Activated T-helper 1 cell treated with Interleukin-2 at 50 U/mL for 16 hours (primary cell): ENCODE measurements around the gene NSMCE4A.
A peak's percentile ranks its signal among the peaks of the same experiment; 100 is the strongest.
"Not testable (repeated sequence)": the region's sequence is repeated elsewhere in the genome, so short reads cannot be mapped to it uniquely, and the experiment has no call there.

Source experiments
- DNase-seq: peaks from one replicate; pipeline ENCODE4 v3.0.0-alpha.2; 2020; ENCODE audit warnings: low read depth

The NSMCE4A gene, protein sequence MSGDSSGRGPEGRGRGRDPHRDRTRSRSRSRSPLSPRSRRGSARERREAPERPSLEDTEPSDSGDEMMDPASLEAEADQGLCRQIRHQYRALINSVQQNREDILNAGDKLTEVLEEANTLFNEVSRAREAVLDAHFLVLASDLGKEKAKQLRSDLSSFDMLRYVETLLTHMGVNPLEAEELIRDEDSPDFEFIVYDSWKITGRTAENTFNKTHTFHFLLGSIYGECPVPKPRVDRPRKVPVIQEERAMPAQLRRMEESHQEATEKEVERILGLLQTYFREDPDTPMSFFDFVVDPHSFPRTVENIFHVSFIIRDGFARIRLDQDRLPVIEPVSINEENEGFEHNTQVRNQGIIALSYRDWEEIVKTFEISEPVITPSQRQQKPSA

GRCh38 chr10:121974535-121975294, at the start of gene NSMCE4A:
Gene NSMCE4A (minus strand): TSS chr10:121975217. CDS start chr10:121975165, 52 bp downstream.
- peak; percentile 46 for DNase-seq

- not testable (repeated sequence) for DNase-seq
Measured at GRCh38 chr10:122023257-122023656, 48.2 kb upstream of the NSMCE4A start.

DNA sequence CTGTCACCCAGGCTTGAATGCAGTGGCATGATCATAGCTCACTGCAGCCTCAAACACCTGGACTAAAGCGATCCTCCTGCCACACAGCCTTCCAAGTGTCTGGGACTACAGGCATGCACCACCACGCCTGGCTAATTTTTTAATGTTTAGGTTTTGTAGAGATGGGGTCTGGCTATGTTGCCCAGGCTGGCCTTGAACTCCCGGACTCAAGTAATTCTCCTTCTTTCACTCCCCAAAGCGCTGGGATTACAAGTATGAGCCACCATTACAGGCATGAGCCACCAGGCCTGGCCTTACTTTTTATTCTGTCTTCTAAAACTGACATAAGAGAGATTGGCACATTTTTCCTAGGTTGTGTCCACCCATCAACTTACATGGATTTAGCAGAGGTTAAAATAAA, 47.3 kb upstream of the NSMCE4A start:
- DNase-seq, result no peak

- DNase-seq, result no peak
Measured at GRCh38 chr10:122021828-122022227, 46.8 kb upstream of the NSMCE4A start.

DNA sequence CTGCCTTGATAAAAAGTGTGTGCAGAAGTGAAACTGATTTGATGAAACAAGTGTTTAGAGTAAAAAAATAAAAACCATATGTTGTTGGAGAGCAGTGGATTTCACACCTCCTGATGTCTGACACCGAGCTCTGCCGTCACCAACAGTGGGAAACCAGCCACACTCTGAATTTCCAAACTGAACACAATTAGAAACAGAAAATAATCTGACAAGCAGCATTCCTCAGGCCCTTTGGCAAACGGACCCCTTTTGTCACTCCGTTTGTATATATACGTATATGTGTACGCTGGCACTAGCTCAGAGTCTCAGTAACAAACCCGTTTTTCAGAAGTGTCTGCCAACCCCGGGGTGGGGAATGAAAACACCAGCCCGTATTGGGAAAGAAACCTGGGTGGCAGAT, 46.4 kb upstream of the NSMCE4A start:
- no peak for DNase-seq

GRCh38 chr10:122020226-122020625, 45.2 kb upstream of the NSMCE4A start:
- DNase-seq, result no peak

GRCh38 chr10:122019414-122019975, 44.5 kb upstream of the NSMCE4A start:
- DNase-seq, result no peak

DNA sequence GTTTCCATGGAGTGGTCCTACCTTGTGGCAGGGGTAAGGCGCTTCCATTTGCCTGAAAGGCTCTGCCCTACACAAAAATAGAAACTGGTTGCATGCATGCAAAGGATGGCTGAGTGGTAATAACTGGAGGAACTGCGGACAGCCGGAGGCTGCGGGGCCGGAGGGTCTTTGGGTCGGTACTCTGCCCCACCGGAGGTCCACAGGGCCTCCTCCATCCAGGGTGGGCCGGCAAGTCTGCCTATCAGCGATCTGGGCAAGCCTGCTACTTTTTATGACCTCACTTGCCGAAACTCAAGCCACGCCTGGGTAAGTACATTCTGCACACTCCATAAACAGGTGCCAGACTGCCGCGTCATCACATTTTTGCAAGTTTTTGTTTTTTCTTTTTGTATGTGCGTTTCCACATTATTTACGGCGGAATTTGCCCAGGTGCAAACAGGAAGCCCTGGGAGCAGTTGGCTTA, 44.0 kb upstream of the NSMCE4A start:
- DNase-seq, result no peak

- no peak for DNase-seq
Measured at GRCh38 chr10:122018491-122018890, 43.5 kb upstream of the NSMCE4A start.

DNA sequence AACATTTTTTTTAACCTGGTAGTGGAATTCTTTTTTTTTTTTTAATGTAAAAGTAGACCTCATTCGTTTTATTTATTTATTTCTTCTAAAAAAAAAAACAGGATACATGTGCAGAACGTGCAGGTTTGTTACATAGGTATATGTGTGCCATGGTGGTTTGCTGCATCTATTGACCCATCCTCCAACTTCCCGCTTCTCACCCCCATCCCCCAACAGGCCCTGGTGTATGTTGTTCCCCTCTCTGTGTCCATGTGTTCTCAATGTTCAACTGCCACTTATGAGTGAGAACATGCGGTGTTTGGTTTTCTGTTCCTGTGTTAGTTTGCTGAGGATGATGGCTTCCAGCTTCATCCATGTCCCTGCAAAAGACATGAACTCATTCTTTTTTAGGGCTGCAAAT, 42.9 kb upstream of the NSMCE4A start:
- not testable (repeated sequence) for DNase-seq

- no peak for DNase-seq
Measured at GRCh38 chr10:122014652-122015248, 39.7 kb upstream of the NSMCE4A start.

DNA sequence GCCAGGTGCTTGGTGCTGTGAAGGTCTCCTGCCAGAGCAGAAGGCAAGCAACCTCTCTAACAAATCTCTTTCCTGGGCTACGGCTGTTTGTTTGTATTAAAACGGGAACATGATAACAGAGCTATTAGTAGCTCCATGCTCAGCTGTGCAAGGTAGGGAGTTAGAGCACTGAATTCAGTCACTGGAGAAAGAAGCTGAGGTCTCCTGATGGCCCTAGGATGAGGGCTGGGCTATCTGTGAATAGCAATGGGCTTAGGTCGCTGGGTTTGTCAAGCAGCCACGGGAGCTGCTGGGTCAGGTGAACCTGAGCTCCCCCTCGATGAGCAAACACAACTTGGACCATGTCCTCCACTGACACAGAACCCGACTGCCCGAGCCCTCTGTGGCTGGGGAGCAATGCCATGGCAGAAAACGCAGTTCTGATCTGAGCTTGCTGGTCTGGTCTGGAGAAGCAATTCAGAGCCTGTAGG, 38.3 kb upstream of the NSMCE4A start:
- no peak for DNase-seq

GRCh38 chr10:122012731-122013130, 37.7 kb upstream of the NSMCE4A start:
- DNase-seq, result no peak

DNA sequence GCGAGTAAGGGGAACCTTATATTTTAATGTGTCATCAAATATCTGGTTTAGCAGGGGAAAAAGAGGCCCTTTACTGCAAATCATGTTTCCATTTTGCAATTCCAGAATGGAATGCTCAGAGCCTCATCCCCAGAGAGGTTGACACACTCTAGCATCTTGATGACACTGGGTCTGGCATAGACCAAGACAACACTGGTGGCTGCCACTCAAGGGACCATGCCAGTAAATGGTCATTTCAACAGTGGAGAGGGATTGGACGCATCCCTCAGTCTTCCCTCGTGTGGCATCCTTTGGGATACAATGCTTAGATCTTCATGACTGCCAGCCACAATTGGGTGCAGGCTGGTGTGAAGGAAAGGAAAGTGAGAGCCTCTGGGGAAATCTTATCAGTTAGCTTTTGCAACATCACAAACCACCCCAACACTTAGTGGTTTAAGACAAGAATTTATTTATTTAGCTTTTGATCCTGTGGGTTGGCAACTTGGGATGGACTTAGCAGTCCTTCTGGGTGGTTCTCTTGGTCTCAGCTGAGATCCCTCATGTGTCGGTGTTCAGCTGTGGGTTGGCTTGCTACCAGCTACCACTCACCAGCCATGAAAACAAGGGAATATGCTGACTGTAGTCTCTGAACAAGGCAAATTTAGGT, 35.5 kb upstream of the NSMCE4A start:
- no peak for DNase-seq

DNA sequence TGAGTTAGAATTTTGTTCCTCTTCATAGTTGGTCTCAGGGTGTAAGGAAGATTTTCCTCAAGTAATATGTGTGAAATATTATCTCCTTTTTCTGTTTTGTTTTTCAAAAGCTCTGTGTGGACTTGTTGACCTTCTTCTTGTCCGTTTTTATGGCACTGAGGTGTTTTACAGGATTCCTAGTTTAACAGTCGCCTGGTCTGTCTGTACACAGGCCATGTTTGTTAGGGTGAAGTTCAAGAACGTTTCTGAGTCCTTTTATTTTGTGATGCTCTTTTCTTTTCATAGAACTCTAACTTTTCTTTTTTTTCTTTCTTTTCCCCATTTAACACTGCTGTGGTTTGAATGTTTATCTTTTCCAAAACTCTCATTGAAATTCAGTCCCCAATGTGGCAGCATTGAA, 32.4 kb upstream of the NSMCE4A start:
- DNase-seq, result no peak

DNA sequence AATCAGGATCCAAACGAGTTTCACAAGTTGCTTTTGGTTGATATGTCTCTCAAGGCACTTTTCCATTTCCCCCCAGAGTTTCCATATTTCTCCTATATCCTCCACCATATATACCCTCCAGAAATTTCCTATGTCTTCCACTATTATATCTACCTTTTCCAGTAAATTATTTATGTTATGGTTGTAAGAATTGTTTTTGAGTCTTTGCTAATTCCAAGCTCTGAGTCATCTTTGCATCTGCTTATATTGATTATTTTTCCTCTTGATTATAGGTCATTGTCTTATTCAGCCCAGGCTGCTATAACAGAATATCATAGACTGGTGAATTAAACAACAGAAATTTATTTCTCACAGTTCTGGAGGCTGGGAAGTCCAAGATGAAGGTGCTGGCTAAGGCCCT, 26.7 kb upstream of the NSMCE4A start:
- DNase-seq, result no peak

GRCh38 chr10:121999301-121999700, 24.3 kb upstream of the NSMCE4A start:
- DNase-seq, result no peak

DNA sequence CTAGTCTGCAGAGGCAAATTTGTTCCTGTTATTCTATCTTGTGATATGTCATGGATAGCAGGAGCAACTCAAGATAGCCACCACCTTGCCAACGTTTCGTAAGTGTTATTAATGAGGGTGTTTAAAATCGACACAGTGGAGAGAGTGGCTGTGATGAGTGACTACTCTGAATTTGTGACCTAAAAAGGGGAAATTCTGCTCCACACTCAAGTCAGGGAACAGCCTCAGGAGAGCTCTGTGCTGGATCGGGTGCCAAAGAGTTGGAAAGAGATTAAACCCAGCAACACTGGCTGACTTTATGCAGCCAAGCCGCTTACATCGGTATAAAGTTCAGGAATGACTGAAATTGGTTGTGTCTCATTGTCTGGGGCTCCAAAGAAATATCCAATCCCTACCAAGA, 23.4 kb upstream of the NSMCE4A start:
- DNase-seq, result no peak

DNA sequence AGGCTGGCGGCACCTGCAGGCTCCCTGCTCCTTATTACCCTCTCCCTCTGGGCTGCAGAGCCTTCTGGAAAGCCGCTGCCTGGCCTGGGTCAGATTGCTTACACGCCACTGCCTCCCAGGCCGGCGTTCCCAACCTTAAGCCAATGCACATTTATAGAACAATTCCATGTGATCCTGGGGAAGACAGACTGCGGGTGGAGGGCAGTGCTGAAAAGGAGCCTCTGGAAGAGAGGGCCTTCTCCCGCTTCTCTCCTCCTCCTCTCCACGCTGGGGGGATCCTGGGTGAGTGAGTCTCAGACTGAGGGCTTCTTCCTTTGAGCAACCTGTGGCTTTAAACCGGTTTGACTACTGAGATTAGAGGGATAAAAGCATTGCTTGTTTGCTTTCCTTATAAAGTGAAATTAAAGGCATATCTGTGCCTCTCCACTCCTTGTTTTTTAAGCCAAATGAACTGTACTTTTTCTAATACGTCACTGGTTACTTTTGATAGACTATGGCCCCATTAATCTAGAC, 19.5 kb upstream of the NSMCE4A start:
- DNase-seq, result no peak

DNA sequence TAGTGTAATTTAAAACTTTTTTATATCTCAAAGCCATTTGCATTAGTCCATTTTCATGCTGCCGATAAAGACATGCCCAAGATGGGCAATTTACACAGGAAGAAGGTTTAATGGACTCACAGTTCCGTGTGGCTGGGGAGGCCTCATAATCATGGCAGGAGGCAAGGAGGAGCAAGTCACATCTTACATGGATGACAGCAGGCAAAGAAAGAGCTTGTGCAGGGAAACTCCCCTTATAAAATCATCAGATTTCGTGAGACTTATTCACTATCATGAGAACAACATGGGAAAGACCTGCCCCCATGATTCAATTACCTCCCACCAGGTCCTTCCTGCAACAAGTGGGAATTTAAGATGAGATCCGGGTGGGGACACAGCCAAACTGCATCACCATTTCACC, 16.7 kb upstream of the NSMCE4A start:
- DNase-seq, result not testable (repeated sequence)

- DNase-seq, result no peak
Measured at GRCh38 chr10:121990015-121990677, 15.1 kb upstream of the NSMCE4A start.
